GM19240 (cell line): ENCODE measurements around the gene RPL22L1.
A peak's percentile ranks its signal among the peaks of the same experiment; 100 is the strongest.
"Not testable (repeated sequence)": the region's sequence is repeated elsewhere in the genome, so short reads cannot be mapped to it uniquely, and the experiment has no call there.

Experiments used
- DNase-seq: peaks from one replicate; pipeline ENCODE4 v3.0.0; 2011; ENCODE audit warnings: low spot score; ENCODE audit not compliant: insufficient read length

The RPL22L1 gene

GRCh38 chr3:170869645-170870593 is at the start of gene RPL22L1:
Gene RPL22L1 (minus strand): TSS chr3:170870195. CDS start chr3:170870167, 28 bp downstream.
- DNase-seq, result peak; percentile 77

GRCh38 chr3:170918715-170919114 is 48.7 kb upstream of the RPL22L1 start:
- no peak for DNase-seq

GRCh38 chr3:170914690-170915089 is 44.7 kb upstream of the RPL22L1 start:
- no peak for DNase-seq

GRCh38 chr3:170914212-170914611 is 44.2 kb upstream of the RPL22L1 start:
- no peak for DNase-seq

GRCh38 chr3:170911051-170911450 is 41.1 kb upstream of the RPL22L1 start:
- no peak for DNase-seq

- no peak for DNase-seq
Measured at GRCh38 chr3:170910542-170910941, 40.5 kb upstream of the RPL22L1 start.

GRCh38 chr3:170909129-170909903 is 39.3 kb upstream of the RPL22L1 start:
- no peak for DNase-seq

GRCh38 chr3:170908235-170909116 is 38.5 kb upstream of the RPL22L1 start, which contains the start of gene EIF5A2:
Gene EIF5A2 (minus strand): TSS chr3:170908637. CDS start chr3:170907806, 831 bp downstream.
- peak; percentile 88 for DNase-seq

GRCh38 chr3:170907637-170908234 is 37.7 kb upstream of the RPL22L1 start:
- DNase-seq, result no peak

GRCh38 chr3:170905862-170906261 is 35.9 kb upstream of the RPL22L1 start:
- DNase-seq, result no peak

GRCh38 chr3:170903123-170903522 is 33.1 kb upstream of the RPL22L1 start:
- DNase-seq, result no peak

GRCh38 chr3:170899455-170899854 is 29.5 kb upstream of the RPL22L1 start:
- no peak for DNase-seq

GRCh38 chr3:170897978-170898377 is 28.0 kb upstream of the RPL22L1 start:
- DNase-seq, result no peak

GRCh38 chr3:170897199-170897598 is 27.2 kb upstream of the RPL22L1 start:
- DNase-seq, result not testable (repeated sequence)

GRCh38 chr3:170896781-170897180 is 26.8 kb upstream of the RPL22L1 start:
- no peak for DNase-seq

GRCh38 chr3:170896333-170896732 is 26.3 kb upstream of the RPL22L1 start:
- not testable (repeated sequence) for DNase-seq

- no peak for DNase-seq
Measured at GRCh38 chr3:170893895-170894294, 23.9 kb upstream of the RPL22L1 start.

GRCh38 chr3:170889630-170890029 is 19.6 kb upstream of the RPL22L1 start:
- DNase-seq, result no peak

- no peak for DNase-seq
Measured at GRCh38 chr3:170889132-170889531, 19.1 kb upstream of the RPL22L1 start.

GRCh38 chr3:170884109-170884930 is 14.3 kb upstream of the RPL22L1 start:
- not testable (repeated sequence) for DNase-seq
